ENCODE measurements around the gene IL20. TPM values are rescaled to one million over a fixed set of nuclear protein-coding genes. Genes with fewer than 3 reads are reported as not detected.

The IL20 gene
- total RNA-seq, 2 experiments from 2014 or later, result not detected

- Histone ChIP-seq H2AFZ (ENCODE audit: low read length) (no peak overlapping the region), H3K27ac (ENCODE audit: low read depth, low read length, poor library complexity, severe bottlenecking) (no peak overlapping the region), H3K79me2 (ENCODE audit: insufficient read depth, low read depth, low read length) (no peaks in the 10 kb centered on the region), H3K36me3 (ENCODE audit: insufficient read depth, low read length) (no peaks in the 10 kb centered on the region), H3K4me3 (ENCODE audit: low read depth, low read length, poor library complexity, severe bottlenecking) (no peak overlapping the region), H4K20me1 (ENCODE audit: insufficient read depth, low read length) (no peaks in the 10 kb centered on the region), H3K9me2 (ENCODE audit: insufficient read depth, low read length) (no peaks in the 10 kb centered on the region), H3K4me1 (ENCODE audit: insufficient read depth, low read length, poor library complexity, severe bottlenecking) (peaks cover under 1% of the 10 kb centered on the region), H3K9me3 (ENCODE audit: low read length) (no peaks in the 10 kb centered on the region), H3K4me2 (ENCODE audit: low read length) (no peak overlapping the region)
- intact Hi-C loops (cut with micrococcal nuclease; ENCODE audit: unreplicated experiment), result loop anchor here (1.0 to 5.0 kb wide), 3 partner anchors 44 to 280 kb away; partner anchors contain the start of gene IL20
- BruUV-seq (replicated peaks), result no TSS peak
- peak; percentile 62 for DNase-seq (ENCODE audit: low spot score)
- ChIA-PET CTCF (ENCODE audit: unreplicated experiment) (interaction anchor here (1.3 to 1.9 kb wide), 3 partner anchors 14 to 276 kb away, joined by 3 to 6 read pairs (median 4); partner anchors contain the start of gene DYRK3), POLR2A (interaction anchor here (2.2 kb wide), 1 partner anchor 12 kb away, joined by 7 read pairs; the partner anchor contains the start of gene FCMR)
- TF ChIP-seq CTCF (conservative IDR thresholded peaks at IDR 0.05; ENCODE audit: low read length) (peak; percentile 95), EZH2phosphoT487 (IDR thresholded peaks at IDR 0.05; ENCODE audit: borderline replicate concordance, low read depth, low read length) (no peak)
Observed at GRCh38 chr1:206911064-206911663, 45.7 kb downstream of the IL20 start.

- Histone ChIP-seq H4K20me1 (ENCODE audit: insufficient read depth, low read length) (no peaks in the 10 kb centered on the region), H3K4me3 (ENCODE audit: low read depth, low read length, poor library complexity, severe bottlenecking) (no peak overlapping the region), H3K79me2 (ENCODE audit: insufficient read depth, low read depth, low read length) (no peaks in the 10 kb centered on the region), H2AFZ (ENCODE audit: low read length) (no peak overlapping the region), H3K4me2 (ENCODE audit: low read length) (no peak overlapping the region), H3K4me1 (ENCODE audit: insufficient read depth, low read length, poor library complexity, severe bottlenecking) (no peaks in the 10 kb centered on the region), H3K9me2 (ENCODE audit: insufficient read depth, low read length) (no peaks in the 10 kb centered on the region), H3K36me3 (ENCODE audit: insufficient read depth, low read length) (no peaks in the 10 kb centered on the region), H3K27ac (ENCODE audit: low read depth, low read length, poor library complexity, severe bottlenecking) (no peak overlapping the region), H3K9me3 (ENCODE audit: low read length) (no peaks in the 10 kb centered on the region)
- DNase-seq (ENCODE audit: low spot score), result peak; percentile 84
- intact Hi-C loops (cut with micrococcal nuclease; ENCODE audit: unreplicated experiment), result loop anchor here (1.0 to 5.0 kb wide), 6 partner anchors 21 to 304 kb away; partner anchors contain the start of gene IL20
- POLR2A ChIA-PET, result interaction anchor here (0.6 to 2.2 kb wide), 4 partner anchors 10 to 343 kb away, joined by 4 to 7 read pairs (median 4); partner anchors contain the start of gene FCMR
- no TSS peak for BruUV-seq (replicated peaks)
- CTCF ChIA-PET (ENCODE audit: unreplicated experiment), result interaction anchor here (0.6 to 1.9 kb wide), 13 partner anchors 9 to 300 kb away, joined by 3 to 9 read pairs (median 4); partner anchors contain the start of genes DYRK3, FCMR and IL20
- TF ChIP-seq EZH2phosphoT487 (IDR thresholded peaks at IDR 0.05; ENCODE audit: borderline replicate concordance, low read depth, low read length) (no peak), CTCF (conservative IDR thresholded peaks at IDR 0.05; ENCODE audit: low read length) (peak; percentile 90)
Observed at GRCh38 chr1:206912445-206913095, 47.1 kb downstream of the IL20 start.

Measured in OCI-LY7 (cell line).